Measurements from ENCODE around the gene HPCAL4.
A peak's percentile ranks its signal among the peaks of the same experiment; 100 is the strongest.

Gene HPCAL4

DNA sequence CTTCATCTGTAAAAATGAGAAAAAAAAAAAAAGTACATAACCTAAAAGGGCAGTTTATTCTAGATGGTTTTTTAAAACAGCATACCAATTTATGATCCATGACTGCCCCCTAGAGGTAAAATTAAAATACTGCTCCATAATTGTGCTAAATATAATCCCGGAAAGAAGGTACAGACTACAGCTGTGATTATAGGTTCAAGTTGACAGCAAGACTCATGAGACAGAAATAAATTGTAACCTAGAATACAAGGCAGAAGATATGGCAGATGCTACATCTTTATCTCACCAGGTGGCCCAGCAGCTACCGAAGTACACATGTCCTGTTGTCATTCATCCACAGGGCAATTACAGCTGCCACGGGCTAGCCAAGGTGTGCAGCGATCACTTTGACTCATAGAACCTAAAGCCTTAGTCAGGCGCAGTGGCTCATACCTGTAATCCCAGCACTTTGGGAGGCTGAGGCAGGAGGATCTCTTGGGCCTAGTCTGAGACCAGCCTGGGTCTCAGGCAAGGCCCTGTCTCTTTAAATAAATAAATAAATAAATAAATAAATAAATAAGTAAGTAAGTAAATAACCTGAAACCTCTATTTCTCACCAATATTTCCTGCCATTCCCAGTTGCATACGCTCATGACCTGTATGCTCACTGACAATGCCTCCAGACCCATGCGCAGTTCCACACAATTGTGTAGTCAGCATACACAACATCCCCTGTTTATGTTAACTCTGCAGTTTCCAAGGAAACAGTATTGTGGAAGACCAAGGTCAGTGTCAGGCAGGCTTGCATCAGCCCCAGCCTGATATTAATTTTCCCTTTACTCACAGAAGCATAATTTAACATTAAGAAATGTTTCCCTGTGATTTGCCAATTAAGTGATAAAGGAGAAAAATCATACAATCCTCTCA, 29.1 kb upstream of the HPCAL4 start:
- H3K27ac ChIP-seq (ENCODE audit: low read length): no peak overlapping the region
- H2AFZ ChIP-seq (ENCODE audit: low read depth, low read length): no peak overlapping the region
- no peaks in the 10 kb centered on the region for H3K36me3 ChIP-seq (ENCODE audit: insufficient read depth, low read length)
- H3K79me2 ChIP-seq (ENCODE audit: insufficient read depth, low read length): no peaks in the 10 kb centered on the region
- H3K9ac ChIP-seq (ENCODE audit: low read depth, low read length): no peak overlapping the region
- peak; percentile 56; the same call in 2 of the 3 replicates for ATAC-seq (ENCODE audit: insufficient read depth, low read depth)
- peaks cover 24% of the 10 kb centered on the region for H3K27me3 ChIP-seq (ENCODE audit: insufficient read depth, low read length, poor library complexity)
- H4K20me1 ChIP-seq (ENCODE audit: insufficient read depth, low read length): no peaks in the 10 kb centered on the region; the same call in 1 of the 2 replicates
- no peak overlapping the region for H3K4me3 ChIP-seq (ENCODE audit: low read depth in 1 of 2, low read length in 2 of 2)
- TF ChIP-seq EZH2 (IDR thresholded peaks at IDR 0.05; ENCODE audit: borderline replicate concordance, low read depth, low read length, severe bottlenecking) (no peak), CTCF (IDR thresholded peaks at IDR 0.05; ENCODE audit: borderline replicate concordance, extremely low read depth, low read length, poor library complexity, severe bottlenecking) (peak; percentile 81)
- no peak overlapping the region for H3K4me2 ChIP-seq (ENCODE audit: insufficient read depth, low read length)
- H3K4me1 ChIP-seq (ENCODE audit: insufficient read depth, low read length): no peaks in the 10 kb centered on the region
- DNase-seq: no peak
- no peaks in the 10 kb centered on the region for H3K9me3 ChIP-seq (ENCODE audit: insufficient read depth, low read length, severe bottlenecking)

DNA sequence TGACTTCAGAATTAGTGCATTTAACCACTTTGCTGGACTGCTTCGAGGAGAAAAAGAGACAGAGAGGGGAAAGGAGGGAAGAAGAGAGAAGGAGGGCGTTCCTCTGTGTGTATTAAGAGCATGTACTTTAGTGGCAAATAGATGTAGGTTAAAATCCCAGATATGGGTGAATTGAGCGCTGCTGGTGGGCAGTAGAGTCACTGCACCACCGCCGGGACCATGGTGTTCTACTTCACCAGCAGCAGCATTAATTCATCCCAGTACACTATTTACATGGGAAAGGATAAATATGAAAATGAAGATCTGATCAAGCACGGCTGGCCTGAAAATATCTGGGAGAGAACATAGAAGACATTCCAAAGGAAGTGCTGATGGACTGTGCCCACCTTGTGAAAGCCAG, 26.6 kb upstream of the HPCAL4 start:
- ATAC-seq (ENCODE audit: insufficient read depth, low read depth) (no peak), DNase-seq (no peak)
- Histone ChIP-seq H3K27ac (ENCODE audit: low read length) (no peak overlapping the region), H3K36me3 (ENCODE audit: insufficient read depth, low read length) (no peaks in the 10 kb centered on the region), H3K27me3 (ENCODE audit: insufficient read depth, low read length, poor library complexity) (peaks cover 25% of the 10 kb centered on the region), H3K9me3 (ENCODE audit: insufficient read depth, low read length, severe bottlenecking) (no peaks in the 10 kb centered on the region), H4K20me1 (ENCODE audit: insufficient read depth, low read length) (no peaks in the 10 kb centered on the region; the same call in 1 of the 2 replicates), H2AFZ (ENCODE audit: low read depth, low read length) (no peak overlapping the region), H3K4me3 (ENCODE audit: low read depth in 1 of 2, low read length in 2 of 2) (no peak overlapping the region), H3K79me2 (ENCODE audit: insufficient read depth, low read length) (no peaks in the 10 kb centered on the region), H3K9ac (ENCODE audit: low read depth, low read length) (no peak overlapping the region), H3K4me2 (ENCODE audit: insufficient read depth, low read length) (no peak overlapping the region), H3K4me1 (ENCODE audit: insufficient read depth, low read length) (no peaks in the 10 kb centered on the region)
- TF ChIP-seq EZH2 (IDR thresholded peaks at IDR 0.05; ENCODE audit: borderline replicate concordance, low read depth, low read length, severe bottlenecking) (no peak), CTCF (IDR thresholded peaks at IDR 0.05; ENCODE audit: borderline replicate concordance, extremely low read depth, low read length, poor library complexity, severe bottlenecking) (no peak)

DNA sequence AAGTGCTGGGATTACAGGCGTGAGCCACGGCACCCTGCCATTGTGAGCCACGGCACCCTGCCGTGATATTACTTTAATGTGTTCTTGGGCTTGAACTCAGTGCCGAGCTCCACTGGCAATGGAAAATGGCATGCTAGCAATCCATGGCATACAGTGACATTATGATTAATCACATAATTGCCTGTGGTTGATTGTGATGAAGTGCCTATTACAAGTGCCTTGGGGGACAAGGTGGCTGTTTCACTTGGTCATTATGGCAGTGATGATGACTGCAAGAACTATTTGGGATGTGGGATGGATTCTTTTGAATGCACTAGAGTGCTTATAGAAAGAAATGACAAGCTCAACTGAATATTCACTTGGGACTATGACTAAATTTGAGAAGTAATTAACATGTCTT, 22.3 kb upstream of the HPCAL4 start:
- Histone ChIP-seq H3K4me1 (ENCODE audit: insufficient read depth, low read length) (no peaks in the 10 kb centered on the region), H3K4me2 (ENCODE audit: insufficient read depth, low read length) (no peak overlapping the region), H3K4me3 (ENCODE audit: low read depth in 1 of 2, low read length in 2 of 2) (no peak overlapping the region), H3K9me3 (ENCODE audit: insufficient read depth, low read length, severe bottlenecking) (no peaks in the 10 kb centered on the region), H3K79me2 (ENCODE audit: insufficient read depth, low read length) (no peaks in the 10 kb centered on the region), H3K27me3 (ENCODE audit: insufficient read depth, low read length, poor library complexity) (peaks cover 29% of the 10 kb centered on the region), H2AFZ (ENCODE audit: low read depth, low read length) (no peak overlapping the region), H4K20me1 (ENCODE audit: insufficient read depth, low read length) (no peaks in the 10 kb centered on the region), H3K9ac (ENCODE audit: low read depth, low read length) (no peak overlapping the region), H3K36me3 (ENCODE audit: insufficient read depth, low read length) (no peaks in the 10 kb centered on the region), H3K27ac (ENCODE audit: low read length) (no peak overlapping the region)
- no peak for ATAC-seq (ENCODE audit: insufficient read depth, low read depth)
- TF ChIP-seq EZH2 (IDR thresholded peaks at IDR 0.05; ENCODE audit: borderline replicate concordance, low read depth, low read length, severe bottlenecking): no peak
- no peak for DNase-seq

GRCh38 chr1:39711966-39712340, 20.7 kb upstream of the HPCAL4 start:
- no peak overlapping the region for H2AFZ ChIP-seq (ENCODE audit: low read depth, low read length)
- no peak overlapping the region for H3K9ac ChIP-seq (ENCODE audit: low read depth, low read length)
- H3K9me3 ChIP-seq (ENCODE audit: insufficient read depth, low read length, severe bottlenecking): no peaks in the 10 kb centered on the region
- H3K27ac ChIP-seq (ENCODE audit: low read length): no peak overlapping the region
- no peaks in the 10 kb centered on the region for H3K4me1 ChIP-seq (ENCODE audit: insufficient read depth, low read length)
- no peaks in the 10 kb centered on the region for H3K36me3 ChIP-seq (ENCODE audit: insufficient read depth, low read length)
- no peak for TF ChIP-seq CTCF (IDR thresholded peaks at IDR 0.05; ENCODE audit: borderline replicate concordance, extremely low read depth, low read length, poor library complexity, severe bottlenecking)
- TF ChIP-seq EZH2 (IDR thresholded peaks at IDR 0.05; ENCODE audit: borderline replicate concordance, low read depth, low read length, severe bottlenecking): no peak
- no peaks in the 10 kb centered on the region for H4K20me1 ChIP-seq (ENCODE audit: insufficient read depth, low read length)
- no peaks in the 10 kb centered on the region for H3K79me2 ChIP-seq (ENCODE audit: insufficient read depth, low read length)
- H3K27me3 ChIP-seq (ENCODE audit: insufficient read depth, low read length, poor library complexity): peaks cover 18% of the 10 kb centered on the region
- ATAC-seq (ENCODE audit: insufficient read depth, low read depth): no peak
- no peak overlapping the region for H3K4me2 ChIP-seq (ENCODE audit: insufficient read depth, low read length)
- H3K4me3 ChIP-seq (ENCODE audit: low read depth in 1 of 2, low read length in 2 of 2): no peak overlapping the region
- no peak for DNase-seq
